ENCODE data around the gene DEFB125. TPM values are rescaled to one million over a fixed set of nuclear protein-coding genes. Genes with fewer than 3 reads are reported as not detected.
"Not testable (repeated sequence)": the region's sequence is repeated elsewhere in the genome, so short reads cannot be mapped to it uniquely, and the experiment has no call there.

Gene DEFB125
- total and polyA plus RNA-seq, 8 donors, result not detected

DNA sequence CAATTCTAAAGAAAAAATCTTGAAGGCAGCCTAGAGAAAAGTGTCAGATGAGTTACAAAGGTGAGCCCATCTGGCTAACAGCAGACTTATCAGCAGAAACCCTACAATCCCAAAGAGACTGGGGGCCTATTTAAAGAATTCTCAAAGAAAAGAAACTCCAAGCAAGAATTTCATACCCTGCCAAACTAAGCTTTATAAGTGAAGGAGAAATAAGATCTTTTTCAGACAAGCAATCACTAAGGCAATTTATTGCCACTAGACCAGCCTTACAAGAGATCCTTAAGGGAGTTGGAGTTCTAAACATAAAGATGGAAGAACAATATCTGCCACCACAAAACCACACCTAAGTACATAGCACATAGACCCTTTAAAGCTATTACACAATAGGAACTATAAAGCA lies 30.0 kb downstream of the DEFB125 start:
- Histone ChIP-seq H3K4me1 (no peaks in the 10 kb centered on the region), H3K9me3 (peaks cover 0 to 18% (median 11%) of the 10 kb centered on the region in 4 donors), H3K27ac (no peak overlapping the region), H3K27me3 (peaks cover 0 to 31% (median 6%) of the 10 kb centered on the region in 3 donors), H3K4me3 (no peak overlapping the region), H3K36me3 (no peaks in the 10 kb centered on the region)
- TF ChIP-seq POLR2AphosphoS5 (IDR thresholded peaks at IDR 0.05) (no peak), EP300 (IDR thresholded peaks at IDR 0.05) (no peak), POLR2A (IDR thresholded peaks at IDR 0.05) (no peak)
- TF ChIP-seq, protein P1, sequence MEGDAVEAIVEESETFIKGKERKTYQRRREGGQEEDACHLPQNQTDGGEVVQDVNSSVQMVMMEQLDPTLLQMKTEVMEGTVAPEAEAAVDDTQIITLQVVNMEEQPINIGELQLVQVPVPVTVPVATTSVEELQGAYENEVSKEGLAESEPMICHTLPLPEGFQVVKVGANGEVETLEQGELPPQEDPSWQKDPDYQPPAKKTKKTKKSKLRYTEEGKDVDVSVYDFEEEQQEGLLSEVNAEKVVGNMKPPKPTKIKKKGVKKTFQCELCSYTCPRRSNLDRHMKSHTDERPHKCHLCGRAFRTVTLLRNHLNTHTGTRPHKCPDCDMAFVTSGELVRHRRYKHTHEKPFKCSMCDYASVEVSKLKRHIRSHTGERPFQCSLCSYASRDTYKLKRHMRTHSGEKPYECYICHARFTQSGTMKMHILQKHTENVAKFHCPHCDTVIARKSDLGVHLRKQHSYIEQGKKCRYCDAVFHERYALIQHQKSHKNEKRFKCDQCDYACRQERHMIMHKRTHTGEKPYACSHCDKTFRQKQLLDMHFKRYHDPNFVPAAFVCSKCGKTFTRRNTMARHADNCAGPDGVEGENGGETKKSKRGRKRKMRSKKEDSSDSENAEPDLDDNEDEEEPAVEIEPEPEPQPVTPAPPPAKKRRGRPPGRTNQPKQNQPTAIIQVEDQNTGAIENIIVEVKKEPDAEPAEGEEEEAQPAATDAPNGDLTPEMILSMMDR (IDR thresholded peaks at IDR 0.05), result no peak
- no peak for DNase-seq
- intact Hi-C loops (cut with DNase I; ENCODE audit: low total_unique reads), result no loop called here

GRCh38 chr20:129786-130323 lies 42.4 kb downstream of the DEFB125 start:
- H3K9me3 ChIP-seq; DNase-seq; H3K27me3 ChIP-seq; intact Hi-C loops (cut with DNase I; ENCODE audit: low total_unique reads); H3K36me3 ChIP-seq; H3K4me1 ChIP-seq; H3K4me3 ChIP-seq; H3K27ac ChIP-seq: not testable (repeated sequence)
- WGBS, 5 donors, result 82 to 95% (median 90%) methylated on average over 22 to 27 of the region's 28 CpGs

- Histone ChIP-seq H3K36me3 (no peaks in the 10 kb centered on the region), H3K27ac (no peak overlapping the region), H3K4me1 (no peaks in the 10 kb centered on the region), H3K27me3 (peaks cover 0 to 30% (median 7%) of the 10 kb centered on the region in 3 donors), H3K9me3 (peaks cover 0 to 9% (median 4%) of the 10 kb centered on the region in 4 donors), H3K4me3 (no peak overlapping the region)
- 72 to 81% (median 75%) methylated on average over 11 of the region's 11 CpGs for WGBS, 5 donors
- DNase-seq, result no peak
- intact Hi-C loops (cut with DNase I; ENCODE audit: low total_unique reads), result no loop called here
- no peak for TF ChIP-seq POLR2A (IDR thresholded peaks at IDR 0.05)
- TF ChIP-seq, protein P1 (IDR thresholded peaks at IDR 0.05), result no peak
- no peak for TF ChIP-seq EP300 (IDR thresholded peaks at IDR 0.05)
- TF ChIP-seq POLR2AphosphoS5 (IDR thresholded peaks at IDR 0.05), result no peak
Measured at GRCh38 chr20:137668-138490, 50.4 kb downstream of the DEFB125 start.

GRCh38 chr20:142290-142689 lies 54.8 kb downstream of the DEFB125 start, which contains the start of gene DEFB126:
Gene DEFB126 (plus strand): TSS chr20:142590. CDS start chr20:142629, 39 bp downstream.
- intact Hi-C loops (cut with DNase I; ENCODE audit: low total_unique reads), result no loop called here
- WGBS, 5 donors, result 36 to 55% (median 47%) methylated on average over 1 of the region's 1 CpG
- H3K27ac ChIP-seq, result no peak within 1 kb of the TSS
- TF ChIP-seq POLR2AphosphoS5 (IDR thresholded peaks at IDR 0.05) (no peak), POLR2A (IDR thresholded peaks at IDR 0.05) (no peak), EP300 (IDR thresholded peaks at IDR 0.05) (no peak)
- TF ChIP-seq, protein P1 (IDR thresholded peaks at IDR 0.05), result no peak
- H3K9me3 ChIP-seq, result peaks cover 0 to 9% (median 2%) of the 10 kb centered on the region in 4 donors
- no peak for DNase-seq
- no peaks in the 10 kb centered on the region for H3K36me3 ChIP-seq
- no peaks in the 10 kb centered on the region for H3K4me1 ChIP-seq
- H3K27me3 ChIP-seq, result peaks cover 0 to 35% (median 10%) of the 10 kb centered on the region in 3 donors
- no peak within 1 kb of the TSS for H3K4me3 ChIP-seq

GRCh38 chr20:145877-146276 lies 58.4 kb downstream of the DEFB125 start:
- Histone ChIP-seq H3K36me3 (no peaks in the 10 kb centered on the region), H3K27ac (no peak overlapping the region), H3K4me3 (no peak overlapping the region), H3K9me3 (no peaks in the 10 kb centered on the region), H3K4me1 (no peaks in the 10 kb centered on the region), H3K27me3 (peaks cover 0 to 25% (median 10%) of the 10 kb centered on the region in 3 donors)
- DNase-seq, result no peak
- TF ChIP-seq POLR2A (IDR thresholded peaks at IDR 0.05) (no peak), POLR2AphosphoS5 (IDR thresholded peaks at IDR 0.05) (no peak), EP300 (IDR thresholded peaks at IDR 0.05) (no peak)
- TF ChIP-seq, protein P1 (IDR thresholded peaks at IDR 0.05), result no peak
- 49 to 66% (median 63%) methylated on average over 2 of the region's 2 CpGs for WGBS, 5 donors
- intact Hi-C loops (cut with DNase I; ENCODE audit: low total_unique reads), result no loop called here
